HEK293 (cell line): Measurements from ENCODE around the gene ADAMTS9.

Experiments
- EGR2 ChIP-seq: fragments of 450-650 bp; formaldehyde crosslinking; IDR thresholded peaks from 2 replicates; pipeline ENCODE4 v1.5.1; 2016; ENCODE audit warnings: low read depth, missing biosample characterization, missing genetic modification characterization
- ZNF302 ChIP-seq: fragments of 450-650 bp; formaldehyde crosslinking; IDR thresholded peaks from 2 replicates; pipeline ENCODE4 v1.5.1; 2016; ENCODE audit warnings: missing biosample characterization, missing genetic modification characterization, low read depth
- ZNF843 ChIP-seq: fragments of 450-650 bp; formaldehyde crosslinking; IDR thresholded peaks from 2 replicates; pipeline ENCODE4 v1.5.1; 2016; ENCODE audit warnings: missing biosample characterization, missing genetic modification characterization
- TF ChIP-seq, protein P1 (sequence below): fragments of 450-650 bp; formaldehyde crosslinking; IDR thresholded peaks from 2 replicates; pipeline ENCODE4 v1.5.1; 2016; ENCODE audit warnings: missing biosample characterization, missing genetic modification characterization
- TF ChIP-seq, protein P2 (sequence below): fragments of 450-650 bp; formaldehyde crosslinking; IDR thresholded peaks from 2 replicates; pipeline ENCODE4 v1.5.1; 2016; ENCODE audit warnings: missing biosample characterization, missing genetic modification characterization, low read depth

DNA sequence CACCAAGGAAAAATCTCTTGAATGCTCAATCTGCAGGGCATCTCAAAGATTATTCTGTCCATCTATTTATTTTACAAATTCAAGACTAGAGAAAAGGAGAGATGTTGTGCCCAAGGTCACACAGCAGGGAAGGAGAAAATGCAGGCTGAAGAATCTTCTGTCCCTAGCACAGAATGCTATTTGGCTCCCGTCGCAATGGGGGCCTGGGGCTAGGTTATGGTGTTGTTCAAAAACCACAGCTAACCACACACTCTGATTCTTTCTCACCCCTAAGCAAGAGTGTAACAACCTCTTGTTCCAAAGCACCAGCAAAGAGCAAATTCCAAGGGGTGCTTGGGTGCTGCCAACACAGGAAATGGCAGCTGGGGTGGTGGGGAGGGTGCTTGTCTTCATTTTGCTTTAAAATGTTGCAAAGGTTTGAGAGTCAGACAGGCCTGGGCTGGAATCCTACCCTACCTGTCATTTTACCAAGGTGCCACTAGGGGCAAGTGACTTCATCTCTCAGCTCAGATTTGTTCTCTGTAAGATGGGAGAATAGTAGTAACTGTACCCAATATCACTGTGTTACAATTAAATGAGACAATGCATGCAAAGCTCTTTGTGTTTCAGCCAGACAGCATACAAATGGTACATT lies 112.5 kb downstream of the ADAMTS9 start:
- no peak for TF ChIP-seq ZNF843 (tag by site-specific recombination)
- TF ChIP-seq, protein P1, sequence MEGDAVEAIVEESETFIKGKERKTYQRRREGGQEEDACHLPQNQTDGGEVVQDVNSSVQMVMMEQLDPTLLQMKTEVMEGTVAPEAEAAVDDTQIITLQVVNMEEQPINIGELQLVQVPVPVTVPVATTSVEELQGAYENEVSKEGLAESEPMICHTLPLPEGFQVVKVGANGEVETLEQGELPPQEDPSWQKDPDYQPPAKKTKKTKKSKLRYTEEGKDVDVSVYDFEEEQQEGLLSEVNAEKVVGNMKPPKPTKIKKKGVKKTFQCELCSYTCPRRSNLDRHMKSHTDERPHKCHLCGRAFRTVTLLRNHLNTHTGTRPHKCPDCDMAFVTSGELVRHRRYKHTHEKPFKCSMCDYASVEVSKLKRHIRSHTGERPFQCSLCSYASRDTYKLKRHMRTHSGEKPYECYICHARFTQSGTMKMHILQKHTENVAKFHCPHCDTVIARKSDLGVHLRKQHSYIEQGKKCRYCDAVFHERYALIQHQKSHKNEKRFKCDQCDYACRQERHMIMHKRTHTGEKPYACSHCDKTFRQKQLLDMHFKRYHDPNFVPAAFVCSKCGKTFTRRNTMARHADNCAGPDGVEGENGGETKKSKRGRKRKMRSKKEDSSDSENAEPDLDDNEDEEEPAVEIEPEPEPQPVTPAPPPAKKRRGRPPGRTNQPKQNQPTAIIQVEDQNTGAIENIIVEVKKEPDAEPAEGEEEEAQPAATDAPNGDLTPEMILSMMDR (tag by site-specific recombination) = no peak
- TF ChIP-seq EGR2 (tag by site-specific recombination) = no peak
- no peak for TF ChIP-seq ZNF302 (tag by site-specific recombination)
- TF ChIP-seq, protein P2, sequence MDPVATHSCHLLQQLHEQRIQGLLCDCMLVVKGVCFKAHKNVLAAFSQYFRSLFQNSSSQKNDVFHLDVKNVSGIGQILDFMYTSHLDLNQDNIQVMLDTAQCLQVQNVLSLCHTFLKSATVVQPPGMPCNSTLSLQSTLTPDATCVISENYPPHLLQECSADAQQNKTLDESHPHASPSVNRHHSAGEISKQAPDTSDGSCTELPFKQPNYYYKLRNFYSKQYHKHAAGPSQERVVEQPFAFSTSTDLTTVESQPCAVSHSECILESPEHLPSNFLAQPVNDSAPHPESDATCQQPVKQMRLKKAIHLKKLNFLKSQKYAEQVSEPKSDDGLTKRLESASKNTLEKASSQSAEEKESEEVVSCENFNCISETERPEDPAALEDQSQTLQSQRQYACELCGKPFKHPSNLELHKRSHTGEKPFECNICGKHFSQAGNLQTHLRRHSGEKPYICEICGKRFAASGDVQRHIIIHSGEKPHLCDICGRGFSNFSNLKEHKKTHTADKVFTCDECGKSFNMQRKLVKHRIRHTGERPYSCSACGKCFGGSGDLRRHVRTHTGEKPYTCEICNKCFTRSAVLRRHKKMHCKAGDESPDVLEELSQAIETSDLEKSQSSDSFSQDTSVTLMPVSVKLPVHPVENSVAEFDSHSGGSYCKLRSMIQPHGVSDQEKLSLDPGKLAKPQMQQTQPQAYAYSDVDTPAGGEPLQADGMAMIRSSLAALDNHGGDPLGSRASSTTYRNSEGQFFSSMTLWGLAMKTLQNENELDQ (tag by site-specific recombination) = no peak
